ENCODE data around the gene DHX15.

The DHX15 gene

DNA sequence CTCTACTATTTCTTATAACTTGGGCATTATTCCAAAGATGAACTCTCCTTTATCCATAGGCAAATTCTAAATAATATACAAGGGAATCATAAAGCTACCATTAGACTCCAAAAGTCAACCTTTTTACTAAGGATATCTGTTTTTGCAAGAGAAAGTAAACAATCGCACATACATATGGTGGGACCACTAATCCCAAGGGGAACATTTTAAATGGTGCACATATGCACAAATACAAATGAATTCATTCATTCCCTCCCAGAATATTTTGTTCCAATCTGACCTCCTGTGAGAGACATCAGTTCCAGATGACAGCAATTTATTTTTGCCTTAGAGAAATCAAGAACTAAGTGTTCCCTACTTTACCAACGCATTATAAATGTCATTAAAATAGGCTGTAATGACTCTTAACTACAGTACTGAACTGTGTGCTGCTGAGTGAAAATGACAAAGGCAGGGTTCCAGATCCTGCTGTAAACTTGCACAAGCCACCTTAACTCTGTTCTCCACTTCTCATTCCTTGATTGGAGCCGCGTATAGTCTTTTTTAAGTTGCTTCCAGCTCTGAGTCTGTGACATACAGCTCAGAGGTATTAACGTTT lies 2.0 kb downstream of the DHX15 start:
- no peak for DNase-seq

DNA sequence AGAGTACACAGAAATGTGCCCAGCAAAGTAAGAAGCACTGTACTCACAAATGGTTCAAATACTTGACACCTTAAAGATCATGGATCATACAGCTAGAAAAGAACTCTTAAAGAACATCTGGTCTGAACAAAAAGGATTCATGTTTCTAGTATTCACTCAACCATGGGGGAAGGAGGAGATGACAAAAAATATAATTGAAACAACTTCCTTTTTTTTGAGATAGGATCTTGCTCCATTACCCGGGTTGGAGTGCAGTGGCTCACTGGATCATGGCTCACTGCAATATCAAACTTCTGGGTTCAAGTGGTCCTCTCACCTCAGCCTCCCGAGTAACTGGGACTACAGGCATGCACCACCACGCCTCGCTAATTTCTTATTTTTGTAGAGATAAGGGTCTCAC lies 6.0 kb downstream of the DHX15 start:
- DNase-seq = no peak

DNA sequence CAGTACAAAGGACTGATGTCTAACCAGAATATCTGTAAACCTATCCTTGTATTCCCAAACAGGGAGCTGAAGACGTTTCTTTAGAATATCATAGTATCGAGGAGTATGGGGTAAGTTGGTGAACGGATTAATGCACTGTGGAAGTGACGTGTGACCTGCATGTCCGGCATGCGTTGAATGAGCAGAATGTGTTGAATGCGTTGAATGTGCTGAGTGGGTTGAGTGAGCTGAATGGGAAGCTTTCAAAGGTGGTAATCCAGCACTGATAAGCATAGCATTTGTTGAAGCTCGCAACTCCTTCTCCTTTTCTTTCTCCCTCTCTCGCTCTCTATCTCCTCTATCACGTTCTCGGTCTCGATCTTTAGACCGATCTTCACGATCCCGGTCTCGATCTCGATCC lies 8.1 kb downstream of the DHX15 start:
- no peak for DNase-seq

DNA sequence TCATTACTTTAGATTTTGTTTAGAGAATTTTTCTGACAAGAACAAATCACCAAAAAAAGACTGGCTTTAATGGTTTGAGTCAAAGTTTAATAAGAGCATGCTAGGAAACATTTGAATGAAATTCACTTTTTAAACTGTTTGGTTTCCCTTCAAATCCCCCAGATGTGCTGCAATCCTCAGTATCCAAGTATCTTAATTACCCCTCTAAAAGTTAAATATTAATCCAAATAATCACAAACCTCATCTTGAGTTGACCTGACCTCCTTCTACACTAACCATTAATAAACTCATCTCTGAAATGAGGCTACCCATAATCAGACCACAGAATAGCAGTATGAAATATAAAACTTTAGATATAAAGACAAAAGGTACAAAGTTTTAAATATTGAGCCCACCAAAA lies 10.1 kb downstream of the DHX15 start:
- DNase-seq = no peak

DNA sequence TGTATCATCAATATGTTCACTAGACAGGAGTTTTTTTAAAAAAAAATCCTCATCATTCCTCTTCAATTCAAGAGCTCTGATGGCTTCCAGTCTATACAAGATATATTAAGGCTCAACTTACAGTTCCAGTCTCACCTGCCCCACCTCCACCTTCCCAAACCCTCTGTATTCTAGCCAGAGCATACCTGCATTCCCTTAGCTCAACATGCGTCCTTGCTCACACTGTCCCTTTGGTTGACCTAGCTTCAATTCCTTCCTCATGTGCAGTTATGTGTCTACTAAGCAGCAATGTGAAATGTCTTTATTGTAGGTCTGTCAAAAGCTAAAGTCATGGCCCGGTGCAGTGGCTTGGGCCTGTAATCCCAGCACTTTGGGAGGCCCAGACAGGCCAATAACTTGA lies 10.8 kb downstream of the DHX15 start:
- DNase-seq = no peak

DNA sequence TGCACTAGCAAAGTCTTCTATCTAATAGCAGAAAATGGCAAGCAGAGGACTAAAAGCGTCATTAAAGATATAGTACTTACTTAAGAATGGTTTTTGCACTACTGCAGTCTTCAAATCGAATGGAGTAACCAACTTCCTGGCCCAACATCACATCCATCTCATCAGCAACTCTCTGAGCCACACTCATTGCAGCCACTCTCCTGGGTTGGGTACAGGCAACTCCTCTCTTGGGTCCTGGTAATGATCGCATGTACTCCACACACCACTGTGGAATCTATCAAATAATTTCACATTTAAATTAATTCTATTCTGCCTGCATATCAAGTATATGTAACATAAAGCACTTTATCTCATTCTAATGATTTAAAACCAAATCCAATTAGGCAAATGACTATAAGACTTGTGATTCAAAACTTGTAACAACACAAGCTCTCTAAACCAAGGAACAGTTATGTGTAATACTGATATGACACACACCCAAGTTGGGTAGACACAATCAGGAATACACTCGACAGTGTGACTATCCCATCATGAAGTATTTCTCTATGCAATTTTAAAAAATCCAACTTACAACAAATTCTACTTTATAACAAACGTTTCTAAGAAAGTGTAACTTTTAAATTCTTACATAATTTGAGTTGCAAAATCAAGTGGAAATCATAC lies 13.6 kb downstream of the DHX15 start:
- no peak for DNase-seq

DNA sequence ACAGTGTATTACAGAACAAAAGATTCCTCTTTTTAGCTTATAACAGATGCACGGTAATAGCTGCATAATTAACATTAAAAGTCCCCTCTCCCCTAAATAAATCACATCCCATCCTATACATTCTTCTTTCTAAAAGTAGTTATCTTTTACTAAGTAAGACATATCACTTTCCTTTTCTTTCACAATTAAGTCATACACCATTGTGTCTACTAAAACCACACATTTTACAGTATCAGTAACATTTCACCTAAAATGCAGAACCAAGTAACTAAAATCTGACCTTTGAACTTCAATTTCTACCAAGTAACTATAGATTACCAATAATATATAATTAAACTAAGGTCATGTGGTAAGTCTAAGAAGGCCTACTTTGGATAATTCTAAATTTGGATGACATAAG lies 14.2 kb downstream of the DHX15 start:
- DNase-seq = no peak

DNA sequence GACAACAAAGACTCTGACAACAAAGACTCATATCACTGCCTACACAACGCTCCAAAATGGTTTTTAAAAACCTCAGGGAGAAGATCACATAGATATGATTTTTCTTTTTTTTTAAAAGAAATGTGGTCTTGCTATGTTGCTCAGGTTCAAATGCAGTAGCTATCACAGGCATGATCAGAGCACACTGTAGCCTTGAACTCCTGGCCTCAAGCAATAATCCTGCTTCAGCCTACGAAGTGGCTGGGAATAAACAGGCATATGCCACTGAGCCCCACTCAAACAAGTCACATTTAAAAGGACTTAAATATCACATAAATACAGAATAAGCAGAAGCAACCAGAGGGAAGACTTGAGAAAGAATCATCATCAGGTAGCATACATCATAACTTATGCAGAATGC lies 14.7 kb downstream of the DHX15 start:
- DNase-seq = no peak

DNA sequence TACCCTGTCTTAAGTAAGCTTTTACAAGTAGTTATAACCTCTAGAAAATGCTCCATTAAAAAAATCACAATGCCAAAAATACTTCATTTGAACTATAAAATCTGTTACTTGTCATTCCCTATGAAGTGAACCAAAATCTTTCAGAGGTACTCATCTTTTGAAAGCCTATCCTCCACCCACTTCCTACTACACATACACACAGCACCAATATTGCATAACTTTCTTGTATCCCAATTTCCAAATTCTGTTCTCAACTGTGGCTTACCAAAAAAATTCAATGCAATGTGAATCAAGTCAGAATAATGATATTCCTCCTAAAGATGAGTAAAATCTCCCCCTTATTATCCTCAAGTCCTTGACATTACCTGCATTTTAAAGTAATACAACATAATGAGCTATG lies 15.9 kb downstream of the DHX15 start:
- no peak for DNase-seq

DNA sequence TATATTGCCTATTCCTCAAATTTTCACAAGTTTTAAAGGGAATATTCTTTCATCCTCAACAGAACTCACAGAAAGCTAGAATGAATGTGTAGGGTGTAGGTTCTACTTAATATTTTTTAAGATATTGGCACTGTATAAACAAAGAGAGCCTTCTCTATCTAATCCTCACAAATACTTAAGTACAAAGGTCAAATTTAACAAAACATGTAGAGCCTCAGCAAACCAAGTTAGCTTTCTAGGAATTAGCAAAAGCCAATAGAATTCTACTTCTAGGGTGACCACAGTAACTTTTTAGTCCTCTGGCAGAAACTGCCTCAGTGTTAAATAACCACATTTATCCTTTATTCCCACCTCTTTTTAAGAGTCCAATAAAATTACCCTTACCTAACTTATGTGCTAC lies 19.3 kb downstream of the DHX15 start:
- DNase-seq = no peak

DNA sequence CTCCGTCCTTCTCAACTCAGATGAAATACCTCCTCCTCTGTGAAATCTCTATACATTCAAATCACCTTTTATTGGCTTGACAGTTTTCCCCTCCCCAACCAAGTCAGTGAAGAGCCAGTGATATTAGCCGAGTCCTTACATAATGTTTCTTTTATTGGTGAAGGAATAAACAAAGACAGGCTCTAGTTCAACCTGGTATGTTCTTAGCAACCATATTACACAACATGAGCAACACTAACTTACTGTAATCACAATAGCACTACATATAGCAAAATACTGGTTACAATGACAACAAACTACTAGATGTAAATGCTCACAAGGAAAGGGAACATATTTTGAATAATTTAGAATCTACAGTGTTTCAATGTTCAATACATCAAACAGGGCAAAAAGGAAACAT lies 19.9 kb downstream of the DHX15 start:
- DNase-seq = no peak

DNA sequence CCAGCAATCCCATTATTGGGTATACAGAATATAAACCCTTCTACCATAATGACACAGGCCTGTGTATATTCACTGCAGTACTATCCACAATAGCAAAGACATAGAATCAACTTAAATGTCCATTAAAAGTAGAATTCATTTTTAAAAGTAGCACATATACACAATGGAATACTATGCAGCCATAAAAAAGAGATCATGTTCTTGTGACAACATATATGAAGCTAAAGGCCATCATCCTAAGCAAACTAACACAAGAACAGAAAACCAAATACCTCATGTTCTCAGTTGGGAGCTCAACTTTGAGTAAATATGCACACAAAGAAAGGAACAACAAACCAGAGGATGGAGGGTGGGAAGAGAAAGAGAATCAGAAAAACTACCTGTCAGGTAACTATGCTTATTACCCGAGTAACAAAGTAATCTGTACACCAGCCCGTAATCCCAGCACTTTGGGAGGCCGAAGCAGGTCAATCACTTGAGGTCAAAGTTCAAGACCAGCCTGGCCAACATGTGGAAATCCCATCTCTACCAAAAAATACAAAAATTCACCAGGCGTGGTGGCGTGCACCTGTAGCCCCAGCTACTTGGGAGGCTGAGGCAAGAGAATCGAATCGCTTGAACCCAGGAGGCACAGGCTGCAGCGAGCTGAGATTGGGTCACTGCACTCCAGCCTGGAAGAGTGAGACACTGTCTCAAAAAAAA lies 22.8 kb downstream of the DHX15 start:
- DNase-seq = no peak

DNA sequence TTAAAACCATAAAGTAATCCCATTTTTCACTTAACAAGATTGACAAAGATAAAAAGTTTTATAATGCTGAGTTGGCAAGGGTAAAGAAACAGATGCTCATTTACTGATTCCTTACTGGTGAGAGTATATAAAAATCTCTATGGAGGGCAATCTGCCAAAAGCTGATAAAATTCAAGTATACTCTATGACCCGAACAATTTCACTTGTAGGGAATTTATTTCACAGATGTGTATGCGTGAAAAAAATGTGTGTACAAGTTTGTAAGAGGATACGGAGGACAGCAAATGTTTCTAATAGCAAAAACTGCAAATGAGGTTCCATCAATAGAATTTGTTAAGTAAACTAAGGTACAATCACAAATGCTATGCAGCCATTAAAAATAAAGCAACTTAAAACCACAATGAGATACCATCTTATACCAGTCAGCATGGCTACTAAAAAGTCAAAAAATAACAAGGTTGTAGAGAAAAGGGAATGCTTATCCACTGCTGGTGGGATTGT lies 23.4 kb downstream of the DHX15 start:
- no peak for DNase-seq

DNA sequence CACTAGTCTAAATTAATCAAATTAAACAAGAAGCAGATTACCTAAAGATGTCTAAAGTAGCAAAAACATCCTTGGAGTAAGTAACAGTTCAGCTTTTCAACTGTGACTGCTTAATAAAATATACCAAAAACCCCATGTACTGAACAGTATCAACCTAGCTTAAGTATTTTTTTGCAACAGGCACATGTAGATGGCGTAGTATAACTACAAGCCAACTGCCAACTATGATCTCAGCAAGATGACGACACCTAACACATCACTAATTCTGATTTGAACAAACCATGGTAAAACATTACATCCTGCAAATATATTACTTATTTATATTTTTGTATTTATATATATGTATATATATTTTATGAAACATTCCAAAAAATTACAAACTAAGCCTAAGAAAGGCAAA lies 24.5 kb downstream of the DHX15 start:
- DNase-seq = no peak

DNA sequence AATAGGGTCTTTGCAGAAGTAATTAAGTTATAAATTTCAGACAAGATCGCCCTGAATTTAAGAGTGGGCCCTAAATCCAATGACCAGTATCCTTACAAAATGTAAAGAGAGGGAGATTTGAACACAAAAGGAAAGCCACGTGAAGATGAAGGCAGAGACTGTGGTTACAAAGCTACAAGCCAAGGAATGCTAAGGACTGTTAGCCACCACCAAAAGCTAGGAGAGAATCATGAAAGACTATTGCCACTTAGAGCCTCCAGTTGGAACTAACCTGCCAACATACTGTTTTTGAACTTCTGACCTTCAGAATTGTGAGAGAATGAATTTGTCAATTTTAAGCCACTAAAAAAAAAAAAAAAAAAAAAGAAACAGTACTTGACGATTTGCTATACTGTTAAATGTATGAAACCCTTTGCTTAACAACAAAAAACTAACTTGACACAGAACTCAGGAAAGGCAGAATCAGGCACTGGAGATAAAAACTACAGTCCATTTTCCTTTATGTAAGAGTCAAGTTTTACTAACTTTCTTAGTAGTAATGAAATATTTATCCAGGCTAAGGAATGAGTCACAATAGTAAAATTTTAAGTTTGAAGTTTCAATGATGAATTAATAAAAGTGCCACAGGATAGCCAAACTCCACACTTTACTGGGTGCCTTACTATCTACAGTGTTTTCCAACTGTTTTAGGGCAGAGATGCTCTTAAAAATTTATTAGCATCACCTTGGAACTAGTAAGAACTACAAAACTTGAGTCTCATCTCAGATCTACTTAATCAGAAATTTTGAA lies 25.1 kb downstream of the DHX15 start:
- DNase-seq = no peak

DNA sequence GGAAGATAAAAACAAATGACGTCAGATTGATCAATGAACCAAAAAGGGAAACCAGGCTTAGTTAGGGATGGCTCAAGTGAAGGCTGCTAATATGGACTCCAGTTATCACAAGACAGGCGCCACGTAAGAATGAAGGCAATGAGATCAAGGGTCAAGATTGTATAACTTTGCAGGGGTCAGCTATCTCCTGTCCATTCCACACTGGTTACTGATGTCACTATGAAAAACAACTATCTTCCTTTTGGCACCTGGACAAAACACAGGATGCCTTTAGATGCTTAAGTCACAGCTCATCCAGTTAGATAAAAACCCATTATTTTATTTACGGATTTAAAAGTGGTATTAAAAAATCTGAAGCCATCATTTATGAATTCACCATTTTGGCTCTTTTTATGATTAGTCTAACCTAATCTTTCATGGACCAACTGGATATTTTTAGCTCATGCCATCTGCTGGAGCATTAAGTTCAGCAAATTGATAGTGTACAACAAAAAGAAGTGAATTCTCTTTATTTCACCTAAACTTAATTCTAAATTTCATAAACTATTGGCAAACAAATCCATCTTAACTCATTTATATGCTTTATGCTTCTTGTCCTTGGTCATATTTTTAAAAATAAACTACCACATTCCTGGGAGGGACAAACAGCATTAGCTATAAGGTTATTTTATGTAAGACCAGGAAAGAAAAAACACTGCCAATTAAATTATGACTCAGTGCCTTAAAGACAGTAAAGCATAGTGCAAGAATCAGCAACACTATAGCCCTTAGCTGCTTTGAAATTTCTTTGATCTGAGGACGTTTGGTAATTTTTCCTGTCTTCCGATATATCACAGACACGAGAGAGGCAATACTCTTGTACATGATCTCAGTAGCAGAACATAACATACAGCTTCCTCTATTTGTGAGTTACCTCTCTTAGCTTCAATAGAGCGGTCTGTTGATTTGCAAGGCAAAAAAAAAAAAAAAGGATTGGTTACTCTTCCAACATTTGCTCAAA lies 27.0 kb downstream of the DHX15 start:
- no peak for DNase-seq

DNA sequence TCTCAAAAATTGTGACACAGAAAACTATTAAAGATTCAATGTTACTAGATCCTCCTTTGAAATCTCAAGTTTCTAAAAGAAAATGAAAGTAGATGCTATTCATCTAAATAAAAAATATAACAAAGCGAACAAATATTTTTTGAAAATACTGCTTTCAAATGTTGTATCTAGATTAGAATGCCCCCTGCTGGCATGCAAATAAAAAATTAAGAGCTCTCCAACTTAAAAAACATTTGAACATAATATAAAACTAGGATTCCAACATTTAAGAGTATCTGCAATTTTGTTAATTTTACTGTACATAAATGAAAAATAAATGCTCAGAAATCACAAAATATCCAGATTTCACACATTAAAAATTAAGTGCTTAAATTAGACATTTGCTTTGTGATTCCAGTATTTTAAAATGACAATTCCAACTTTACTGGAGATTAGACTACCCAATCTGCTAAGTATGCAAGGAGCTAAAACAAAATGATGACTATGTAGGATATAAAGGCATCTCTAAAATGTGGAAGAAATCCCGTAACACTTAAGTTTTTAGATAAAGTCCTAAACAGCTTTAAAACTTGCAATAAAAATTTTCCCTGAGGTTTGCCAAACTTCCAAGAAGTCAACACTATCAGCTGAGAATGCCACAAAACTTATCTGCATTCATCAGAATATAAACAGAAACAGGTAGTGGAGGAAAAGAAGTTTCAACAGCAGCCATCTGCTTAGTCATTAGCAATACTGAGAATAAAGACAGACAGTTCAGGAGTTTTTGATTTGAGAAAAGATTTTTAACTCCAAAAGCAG lies 32.7 kb downstream of the DHX15 start:
- DNase-seq = no peak

DNA sequence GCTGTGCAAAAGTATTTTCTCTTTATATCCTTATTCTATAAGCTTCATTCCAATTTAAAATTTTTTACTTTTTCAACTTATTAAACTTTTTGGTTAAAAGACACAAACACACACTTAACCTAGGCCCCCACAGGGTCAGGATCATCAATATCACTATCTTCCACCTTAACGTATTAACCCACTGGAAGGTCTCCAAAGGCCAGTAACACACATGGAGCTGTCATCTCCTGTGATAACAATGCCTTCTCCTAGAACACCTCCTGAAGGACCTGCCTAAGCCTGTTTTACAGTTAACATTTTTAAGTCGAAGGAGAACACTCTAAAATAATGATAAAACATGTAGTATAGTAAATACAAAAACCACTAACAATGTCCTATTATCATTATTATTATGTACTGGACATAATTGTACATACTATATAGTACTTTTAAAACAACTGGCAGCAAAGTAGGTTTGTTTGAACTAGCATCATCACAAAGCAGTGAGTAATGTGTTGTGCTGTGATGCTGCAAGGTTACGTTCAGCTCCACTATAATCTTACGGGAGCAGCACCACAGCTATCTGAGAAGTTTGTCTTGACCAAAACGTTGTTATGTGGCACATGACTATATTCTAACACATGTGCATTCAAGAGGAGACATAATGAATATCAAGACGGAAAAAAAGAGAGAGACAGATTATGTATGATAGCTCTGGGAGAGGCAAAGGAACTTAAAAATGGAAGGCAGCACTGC lies 33.7 kb downstream of the DHX15 start:
- no peak for DNase-seq

DNA sequence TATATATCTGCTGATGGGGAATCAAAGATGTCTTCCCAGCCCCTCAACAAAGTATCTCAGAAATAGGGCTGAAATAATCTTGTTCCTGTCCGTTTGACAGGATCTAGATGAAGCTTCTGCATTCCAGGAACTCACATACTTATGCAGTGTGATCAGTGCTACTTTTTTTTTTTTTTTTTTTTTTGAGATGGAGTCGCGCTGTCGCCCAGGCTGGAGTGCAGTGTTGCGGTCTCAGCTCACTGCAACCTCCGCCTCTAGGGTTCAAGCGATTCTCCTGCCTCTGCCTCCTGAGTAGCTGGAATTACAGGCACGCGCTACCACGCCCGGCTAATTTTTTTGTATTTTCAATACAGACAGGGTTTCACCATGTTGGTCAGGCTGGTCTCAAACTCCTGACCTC lies 36.4 kb downstream of the DHX15 start:
- no peak for DNase-seq

DNA sequence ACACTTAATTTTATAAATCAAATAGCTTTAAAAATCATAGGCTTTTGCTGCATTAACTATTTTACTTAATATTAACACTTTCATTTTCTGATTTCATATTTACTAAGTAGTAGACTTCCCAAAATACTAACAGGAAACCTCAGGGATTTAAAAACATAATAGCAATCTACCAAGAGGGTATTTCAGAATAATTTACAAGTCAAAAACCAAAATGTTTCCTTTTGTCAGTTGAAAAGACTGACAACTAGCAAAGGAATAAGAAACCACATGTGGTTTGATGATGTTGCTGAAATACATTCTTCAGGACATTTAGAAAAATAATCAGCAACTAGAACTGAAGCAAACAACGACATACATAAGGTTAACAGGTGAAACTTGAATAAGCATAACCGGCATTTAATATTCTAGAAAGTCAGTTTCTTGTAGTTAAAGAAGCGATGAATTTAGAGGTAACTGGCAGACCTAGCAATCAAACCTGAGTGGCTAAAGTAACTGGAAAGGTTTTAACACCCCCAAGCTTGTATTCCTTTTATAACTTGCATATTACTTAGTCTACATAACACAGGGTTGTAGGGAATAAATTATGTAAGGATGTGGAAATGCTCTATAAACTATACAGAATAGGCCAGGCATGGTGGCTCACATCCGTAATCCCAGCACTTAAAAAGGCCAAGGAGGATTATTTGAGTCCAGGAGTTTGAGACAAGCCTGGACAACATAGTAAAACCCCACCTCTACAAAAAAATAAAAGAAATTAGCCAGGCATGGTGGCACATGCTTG lies 40.0 kb downstream of the DHX15 start:
- DNase-seq = no peak
